Neuronal stem cell (in vitro differentiated cells): ENCODE measurements around the gene TRIM6.
A peak's percentile ranks its signal among the peaks of the same experiment; 100 is the strongest.
"Not testable (repeated sequence)": the region's sequence is repeated elsewhere in the genome, so short reads cannot be mapped to it uniquely, and the experiment has no call there.

Experiments used
- DNase-seq: peaks from one replicate; pipeline ENCODE4 v3.0.0-alpha.2; 2013; ENCODE audit warnings: low spot score
- H2AFZ ChIP-seq: one replicate; pipeline ENCODE4 v1.6.1; 2013; ENCODE audit warnings: mild to moderate bottlenecking, low read length, inconsistent platforms
- H2AK5ac ChIP-seq: 2 replicates; pipeline ENCODE4 v1.6.1; 2013; ENCODE audit warnings: low read depth, mild to moderate bottlenecking, inconsistent platforms, low read length, moderate library complexity, mixed read lengths
- H2BK120ac ChIP-seq: 2 replicates; pipeline ENCODE4 v1.6.1; 2013; ENCODE audit warnings: low read depth, mild to moderate bottlenecking, inconsistent platforms, low read length, moderate library complexity, mixed read lengths
- H2BK12ac ChIP-seq: one replicate; pipeline ENCODE4 v1.6.1; 2013; ENCODE audit warnings: low read length, inconsistent platforms
- H2BK15ac ChIP-seq: 2 replicates; pipeline ENCODE4 v1.6.1; 2013; ENCODE audit warnings: mild to moderate bottlenecking, low read length, inconsistent platforms, mixed read lengths
- H2BK5ac ChIP-seq: one replicate; pipeline ENCODE4 v1.6.1; 2013; ENCODE audit warnings: inconsistent platforms, mild to moderate bottlenecking, low read length, moderate library complexity
- H3K14ac ChIP-seq: one replicate; pipeline ENCODE4 v1.6.1; 2013; ENCODE audit warnings: low read length, inconsistent platforms
- H3K18ac ChIP-seq: 2 replicates; pipeline ENCODE4 v1.6.1; 2013; ENCODE audit warnings: low read length, inconsistent platforms
- H3K23ac ChIP-seq: 2 replicates; pipeline ENCODE4 v1.6.1; 2013; ENCODE audit warnings: low read depth, mild to moderate bottlenecking, mixed read lengths, low read length, inconsistent platforms; ENCODE audit not compliant: poor library complexity
- H3K27ac ChIP-seq: replicated peaks from 3 replicates; pipeline ENCODE4 v1.5.1; 2013; ENCODE audit warnings: low read length, inconsistent platforms
- H3K27me3 ChIP-seq, 3 experiments: 2 replicates each; pipeline ENCODE4 v1.6.1; 2013; ENCODE audit warnings: low read length in 3 of 3, mild to moderate bottlenecking in 2 of 3, inconsistent platforms in 1 of 3, low read depth in 1 of 3, mixed read lengths in 1 of 3, moderate library complexity in 1 of 3; ENCODE audit not compliant: control insufficient read depth in 3 of 3, insufficient read depth in 3 of 3
- H3K36me3 ChIP-seq, 2 donors: replicated peaks in 1 of 2; 2 replicates each; pipeline ENCODE4 v1.6.1; 2013; ENCODE audit warnings: low read length in 2 of 2; ENCODE audit not compliant: control insufficient read depth in 2 of 2, insufficient read depth in 2 of 2
- H3K4ac ChIP-seq: 2 replicates; pipeline ENCODE4 v1.6.1; 2013; ENCODE audit warnings: inconsistent platforms, mild to moderate bottlenecking, low read length, moderate library complexity
- H3K4me1 ChIP-seq, 2 donors: 1 replicate in 1 of 2; 2 replicates in 1 of 2; pipeline ENCODE4 v1.6.1; 2013; ENCODE audit warnings: low read length in 2 of 2, low read depth in 1 of 2; ENCODE audit not compliant: control insufficient read depth in 2 of 2, insufficient read depth in 1 of 2
- H3K4me2 ChIP-seq: one replicate; pipeline ENCODE4 v1.6.1; 2013; ENCODE audit warnings: mild to moderate bottlenecking, low read length, inconsistent platforms; ENCODE audit not compliant: insufficient read depth, poor library complexity, severe bottlenecking
- H3K4me3 ChIP-seq, 2 donors: 2 replicates each; pipeline ENCODE4 v1.5.1; 2013; ENCODE audit warnings: low read length in 2 of 2, mild to moderate bottlenecking in 2 of 2, inconsistent platforms in 1 of 2, moderate library complexity in 1 of 2
- H3K79me1 ChIP-seq: one replicate; pipeline ENCODE4 v1.6.1; 2013; ENCODE audit warnings: low read depth, mild to moderate bottlenecking, inconsistent platforms, low read length, moderate library complexity
- H3K9ac ChIP-seq: one replicate; pipeline ENCODE4 v1.6.1; 2013; ENCODE audit warnings: mild to moderate bottlenecking, low read depth, low read length, inconsistent platforms; ENCODE audit not compliant: poor library complexity
- H3K9me3 ChIP-seq, 2 donors: replicated peaks in 1 of 2; 2 replicates each; pipeline versions ENCODE3 to v1.6.1; 2013; ENCODE audit warnings: low read length in 2 of 2, mild to moderate bottlenecking in 2 of 2, inconsistent platforms in 1 of 2, low read depth in 1 of 2, mixed read lengths in 1 of 2, moderate library complexity in 1 of 2; ENCODE audit not compliant: control insufficient read depth in 2 of 2, insufficient read depth in 1 of 2
- H4K8ac ChIP-seq: one replicate; pipeline ENCODE4 v1.6.1; 2013; ENCODE audit warnings: low read depth, mild to moderate bottlenecking, inconsistent platforms, low read length, moderate library complexity
- H4K91ac ChIP-seq: one replicate; pipeline ENCODE4 v1.6.1; 2013; ENCODE audit warnings: low read length, low read depth, mild to moderate bottlenecking, inconsistent platforms; ENCODE audit not compliant: poor library complexity
- WGBS, 2 donors: extraction: QIAGEN DNeasy Blood & Tissue Kit; methylation state at CpG; one replicate each; pipeline ENCODE4 v1.1.7; 2013; ENCODE audit warnings: missing lambda C conversion rate in 2 of 2, mixed read lengths in 1 of 2; ENCODE audit not compliant: insufficient read length in 2 of 2, insufficient replicate concordance in 1 of 2; ENCODE audit errors: extremely low coverage in 2 of 2; 5-methylcytosine and 5-hydroxymethylcytosine counted together

Gene TRIM6

DNA sequence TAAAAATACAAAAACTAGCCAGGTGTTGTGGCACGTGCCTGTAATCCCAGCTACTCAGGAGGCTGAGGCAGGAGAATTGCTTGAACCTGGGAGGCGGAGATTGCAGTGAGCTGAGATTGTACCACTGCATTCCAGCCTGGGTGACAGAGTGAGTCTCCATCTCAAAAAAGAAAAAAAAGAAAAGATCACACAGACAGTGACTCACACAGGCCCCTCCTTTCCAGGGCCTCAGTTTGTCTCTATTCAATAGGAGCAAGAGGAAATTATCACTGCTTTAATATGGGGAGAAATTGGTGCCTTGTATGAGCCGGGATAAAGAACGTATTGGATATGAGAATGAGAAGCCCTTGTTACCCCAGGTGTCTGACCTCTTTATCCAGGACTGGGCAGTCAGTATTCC lies 6.4 kb downstream of the TRIM6 start:
- H3K79me1 ChIP-seq, H4K91ac ChIP-seq, H3K4me2 ChIP-seq, H3K27me3 ChIP-seq, H3K4me3 ChIP-seq, H3K18ac ChIP-seq, H3K4me1 ChIP-seq, H2BK120ac ChIP-seq, H3K9ac ChIP-seq, H3K4ac ChIP-seq, H2BK12ac ChIP-seq, H2AFZ ChIP-seq, H2AK5ac ChIP-seq, H2BK5ac ChIP-seq, H3K9me3 ChIP-seq, H3K14ac ChIP-seq, H3K27ac ChIP-seq, H3K36me3 ChIP-seq, H3K23ac ChIP-seq, H2BK15ac ChIP-seq, DNase-seq, H4K8ac ChIP-seq: not testable (repeated sequence)
- no CpG with 5 or more reads among the region's 4 CpGs for WGBS, 2 donors

DNA sequence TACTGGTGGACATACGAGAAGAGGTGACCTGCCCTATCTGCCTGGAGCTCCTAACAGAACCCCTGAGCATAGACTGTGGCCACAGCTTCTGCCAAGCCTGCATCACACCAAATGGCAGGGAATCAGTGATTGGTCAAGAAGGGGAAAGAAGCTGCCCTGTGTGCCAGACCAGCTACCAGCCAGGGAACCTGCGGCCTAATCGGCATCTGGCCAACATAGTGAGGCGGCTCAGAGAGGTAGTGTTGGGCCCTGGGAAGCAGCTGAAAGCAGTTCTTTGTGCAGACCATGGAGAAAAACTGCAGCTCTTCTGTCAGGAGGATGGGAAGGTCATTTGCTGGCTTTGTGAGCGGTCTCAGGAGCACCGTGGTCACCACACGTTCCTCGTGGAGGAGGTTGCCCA lies 6.9 kb downstream of the TRIM6 start:
- DNase-seq: no peak
- Histone ChIP-seq H2AFZ (no peak overlapping the region), H3K9me3 (no peaks in the 10 kb centered on the region), H2BK15ac (no peak overlapping the region), H3K9ac (no peak overlapping the region), H2BK5ac (peak overlapping the region; percentile 26), H2BK12ac (no peak overlapping the region), H3K4ac (no peak overlapping the region), H3K18ac (peak overlapping the region; percentile 59), H3K27me3 (no peaks in the 10 kb centered on the region), H3K27ac (no peak overlapping the region), H3K14ac (peak overlapping the region; percentile 41), H3K4me3 (no peak overlapping the region), H4K8ac (no peak overlapping the region), H3K23ac (no peak overlapping the region), H3K36me3 (peaks cover 0 to 8% of the 10 kb centered on the region in 2 donors), H2BK120ac (no peak overlapping the region), H3K79me1 (no peaks in the 10 kb centered on the region), H3K4me2 (no peak overlapping the region), H3K4me1 (peaks cover 0 to 6% of the 10 kb centered on the region in 2 donors), H2AK5ac (peak overlapping the region; percentile 60), H4K91ac (no peak overlapping the region)
- no CpG with 5 or more reads among the region's 8 CpGs for WGBS, 2 donors

- Histone ChIP-seq H3K79me1 (no peaks in the 10 kb centered on the region), H3K9ac (no peak overlapping the region), H3K18ac (no peak overlapping the region), H3K4ac (no peak overlapping the region), H3K27me3 (no peaks in the 10 kb centered on the region), H4K8ac (no peak overlapping the region), H3K4me3 (no peak overlapping the region), H2BK120ac (no peak overlapping the region), H2AFZ (no peak overlapping the region), H4K91ac (no peak overlapping the region), H3K23ac (no peak overlapping the region), H3K9me3 (no peaks in the 10 kb centered on the region), H2AK5ac (no peak overlapping the region), H2BK15ac (no peak overlapping the region), H3K14ac (no peak overlapping the region), H3K27ac (no peak overlapping the region), H3K4me1 (peaks cover 0 to 6% of the 10 kb centered on the region in 2 donors), H2BK12ac (no peak overlapping the region), H2BK5ac (no peak overlapping the region), H3K4me2 (no peak overlapping the region), H3K36me3 (peaks cover 0 to 10% of the 10 kb centered on the region in 2 donors)
- WGBS, 2 donors: no CpG with 5 or more reads among the region's 4 CpGs
- no peak for DNase-seq
Observed at GRCh38 chr11:5604896-5605295, 8.5 kb downstream of the TRIM6 start.

GRCh38 chr11:5605849-5606248 lies 9.4 kb downstream of the TRIM6 start:
- no CpG with 5 or more reads among the region's 5 CpGs for WGBS, 2 donors
- DNase-seq: no peak
- no peak overlapping the region for H2BK12ac ChIP-seq

More at GRCh38 chr11:5605849-5606248, 9.4 kb downstream of the TRIM6 start:
- Histone ChIP-seq H2BK15ac (no peak overlapping the region), H3K9ac (no peak overlapping the region), H3K18ac (no peak overlapping the region), H3K4me3 (no peak overlapping the region), H2BK5ac (no peak overlapping the region), H2AK5ac (no peak overlapping the region), H3K14ac (no peak overlapping the region), H3K4me2 (no peak overlapping the region), H3K23ac (no peak overlapping the region), H3K79me1 (no peaks in the 10 kb centered on the region), H2AFZ (no peak overlapping the region), H4K91ac (no peak overlapping the region), H4K8ac (no peak overlapping the region), H2BK120ac (no peak overlapping the region), H3K27me3 (no peaks in the 10 kb centered on the region), H3K27ac (no peak overlapping the region), H3K4me1 (peaks cover 0 to 6% of the 10 kb centered on the region in 2 donors), H3K9me3 (peaks cover 0 to 3% of the 10 kb centered on the region in 2 donors), H3K36me3 (peaks cover 2 to 10% of the 10 kb centered on the region in 2 donors), H3K4ac (no peak overlapping the region)
